Measurements from ENCODE around the gene QRICH2. TPM values are rescaled to one million over a fixed set of nuclear protein-coding genes. Genes with fewer than 3 reads are reported as not detected.

Gene QRICH2
- total RNA-seq, 1 donor from 2014 or later, result 12.3 TPM

DNA sequence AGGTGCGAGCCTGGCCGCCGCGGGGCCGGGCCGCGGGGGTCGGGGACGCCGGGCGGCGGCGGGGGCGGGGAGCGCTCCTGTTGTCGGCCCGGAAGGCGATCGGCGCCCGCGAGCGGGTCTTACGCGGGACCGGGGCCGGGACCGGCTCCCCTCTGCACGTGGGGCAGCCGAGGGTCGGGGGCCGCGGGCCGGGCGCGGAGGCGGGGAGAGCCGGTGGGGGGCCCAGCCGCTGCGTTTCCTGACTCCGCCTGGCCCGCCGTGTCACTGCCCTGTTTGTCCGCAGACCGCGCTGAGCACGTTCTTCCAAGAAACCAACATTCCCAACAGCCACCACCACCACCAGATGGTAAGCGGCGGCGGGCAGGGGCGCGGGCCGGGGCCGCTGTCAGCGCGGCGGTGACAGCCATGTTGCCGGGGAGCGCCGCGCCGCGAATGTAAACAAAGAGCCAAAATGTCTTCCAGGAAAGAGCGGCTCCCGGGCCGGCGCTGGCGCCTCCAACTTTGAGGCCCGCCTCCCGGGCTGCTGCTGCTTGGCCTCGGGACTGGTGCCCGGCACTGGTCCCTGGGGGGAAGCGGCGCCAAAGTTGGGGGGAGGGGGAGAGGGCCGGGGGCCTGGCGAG, 42.3 kb downstream of the QRICH2 start:
- Mint-ChIP-seq H3K4me3 (peak overlapping the region; percentile 87), H3K4me1 (peaks cover 60% of the 10 kb centered on the region), H3K9me3 (no peaks in the 10 kb centered on the region), H3K27ac (ENCODE audit: unreplicated experiment) (no peak overlapping the region), H3K27me3 (ENCODE audit: low read depth) (no peaks in the 10 kb centered on the region), H3K36me3 (ENCODE audit: low read depth) (no peaks in the 10 kb centered on the region)
- TF ChIP-seq, protein P1, sequence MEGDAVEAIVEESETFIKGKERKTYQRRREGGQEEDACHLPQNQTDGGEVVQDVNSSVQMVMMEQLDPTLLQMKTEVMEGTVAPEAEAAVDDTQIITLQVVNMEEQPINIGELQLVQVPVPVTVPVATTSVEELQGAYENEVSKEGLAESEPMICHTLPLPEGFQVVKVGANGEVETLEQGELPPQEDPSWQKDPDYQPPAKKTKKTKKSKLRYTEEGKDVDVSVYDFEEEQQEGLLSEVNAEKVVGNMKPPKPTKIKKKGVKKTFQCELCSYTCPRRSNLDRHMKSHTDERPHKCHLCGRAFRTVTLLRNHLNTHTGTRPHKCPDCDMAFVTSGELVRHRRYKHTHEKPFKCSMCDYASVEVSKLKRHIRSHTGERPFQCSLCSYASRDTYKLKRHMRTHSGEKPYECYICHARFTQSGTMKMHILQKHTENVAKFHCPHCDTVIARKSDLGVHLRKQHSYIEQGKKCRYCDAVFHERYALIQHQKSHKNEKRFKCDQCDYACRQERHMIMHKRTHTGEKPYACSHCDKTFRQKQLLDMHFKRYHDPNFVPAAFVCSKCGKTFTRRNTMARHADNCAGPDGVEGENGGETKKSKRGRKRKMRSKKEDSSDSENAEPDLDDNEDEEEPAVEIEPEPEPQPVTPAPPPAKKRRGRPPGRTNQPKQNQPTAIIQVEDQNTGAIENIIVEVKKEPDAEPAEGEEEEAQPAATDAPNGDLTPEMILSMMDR (conservative IDR thresholded peaks at IDR 0.05), result no peak
- peak; percentile 52 for DNase-seq (ENCODE audit: low read depth, low spot score)

DNA sequence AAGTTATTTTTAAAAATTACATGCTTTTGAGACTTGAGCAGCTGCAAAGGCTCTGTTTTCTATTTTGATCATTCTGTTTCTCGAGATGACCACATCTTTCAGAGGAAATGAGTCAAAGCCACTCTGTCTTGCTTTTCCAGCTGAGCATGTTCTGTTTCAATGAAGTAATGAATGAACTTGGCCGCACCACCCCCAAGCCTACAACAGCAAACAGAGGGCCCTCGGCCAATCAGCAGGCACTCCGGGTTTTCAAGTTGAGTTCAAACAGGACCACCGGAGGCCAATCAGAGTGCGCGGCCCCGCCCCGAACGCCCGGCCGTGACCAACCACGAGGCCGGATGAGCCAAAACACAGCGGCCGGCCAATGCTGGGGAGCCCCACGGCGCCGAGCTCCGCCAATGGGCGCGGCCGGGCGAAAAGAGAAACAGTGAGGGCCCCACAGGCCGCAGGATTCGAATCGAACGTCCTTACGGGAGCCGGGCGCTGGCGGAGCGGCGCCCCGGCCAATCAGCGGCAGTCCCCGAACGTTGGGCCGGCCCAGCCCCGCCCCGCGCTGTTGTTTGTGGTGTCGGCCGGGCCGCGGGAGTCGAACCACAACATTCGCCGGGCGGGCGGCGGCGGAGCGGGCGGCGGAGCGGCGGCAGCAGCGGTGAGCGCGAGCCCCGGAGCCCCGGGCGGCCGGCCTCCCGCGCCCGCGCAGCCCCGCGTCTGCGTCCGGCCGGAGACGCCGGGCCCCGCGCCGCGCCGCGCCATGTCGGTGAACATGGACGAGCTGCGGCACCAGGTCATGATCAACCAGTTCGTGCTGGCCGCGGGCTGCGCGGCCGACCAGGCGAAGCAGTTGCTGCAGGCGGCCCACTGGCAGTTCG, 43.1 kb downstream of the QRICH2 start, which contains the start of gene UBALD2:
UBALD2 (plus strand) TSS at position 594 of the 869 bp plus-strand sequence; CDS start at position 752, 158 bp downstream.
- H3K4me3 Mint-ChIP-seq, result peak within 1 kb of the TSS; percentile 88
- TF ChIP-seq, protein P1 (conservative IDR thresholded peaks at IDR 0.05), result no peak
- peak; percentile 96 for DNase-seq (ENCODE audit: low read depth, low spot score)
- H3K27ac Mint-ChIP-seq (ENCODE audit: unreplicated experiment), result peak within 1 kb of the TSS; percentile 81
- H3K36me3 Mint-ChIP-seq (ENCODE audit: low read depth), result no peaks in the 10 kb centered on the region
- H3K27me3 Mint-ChIP-seq (ENCODE audit: low read depth), result no peaks in the 10 kb centered on the region
- H3K9me3 Mint-ChIP-seq, result no peaks in the 10 kb centered on the region
- H3K4me1 Mint-ChIP-seq, result peaks cover 61% of the 10 kb centered on the region

DNA sequence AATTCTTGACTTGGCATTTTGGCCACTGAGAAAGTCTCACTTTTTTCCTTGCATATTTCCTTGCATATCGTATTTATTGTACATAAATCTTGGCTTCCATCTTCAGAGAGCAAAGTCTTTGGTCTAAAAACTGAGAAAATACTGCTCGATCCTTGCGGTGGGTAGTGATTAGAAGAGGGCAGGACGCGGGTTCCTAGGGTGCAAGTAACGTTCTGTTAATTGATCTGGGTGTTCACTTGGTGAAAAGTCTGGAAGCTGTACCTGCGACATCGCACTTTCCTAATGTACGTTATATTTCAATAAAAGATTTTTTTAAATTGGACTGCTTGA, 43.7 kb downstream of the QRICH2 start:
- no peaks in the 10 kb centered on the region for H3K27me3 Mint-ChIP-seq (ENCODE audit: low read depth)
- peaks cover 63% of the 10 kb centered on the region for H3K4me1 Mint-ChIP-seq
- H3K27ac Mint-ChIP-seq (ENCODE audit: unreplicated experiment), result peak overlapping the region; percentile 60
- H3K36me3 Mint-ChIP-seq (ENCODE audit: low read depth), result no peaks in the 10 kb centered on the region
- TF ChIP-seq, protein P1 (conservative IDR thresholded peaks at IDR 0.05), result no peak
- no peaks in the 10 kb centered on the region for H3K9me3 Mint-ChIP-seq
- no peak for DNase-seq (ENCODE audit: low read depth, low spot score)
- peak overlapping the region; percentile 88 for H3K4me3 Mint-ChIP-seq

DNA sequence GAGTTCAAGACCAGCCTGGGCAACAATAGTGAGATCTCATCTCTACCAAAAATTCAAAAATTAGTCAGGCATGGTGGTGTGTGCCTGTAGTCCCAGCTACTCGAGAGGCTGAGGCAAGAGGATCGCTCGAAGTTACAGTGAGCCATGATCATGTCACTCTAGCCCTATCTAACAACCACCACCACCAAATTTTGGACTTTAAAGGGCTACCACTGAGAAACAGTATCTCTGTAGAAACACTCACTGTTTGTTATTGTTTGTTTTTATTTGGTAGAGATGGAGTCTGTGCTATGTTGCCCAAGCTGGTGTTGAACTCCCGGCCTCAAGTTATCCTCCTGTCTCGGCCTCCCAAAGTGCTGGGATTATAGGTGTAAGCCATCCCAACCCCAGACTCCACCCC, 44.2 kb downstream of the QRICH2 start:
- Mint-ChIP-seq H3K9me3 (no peaks in the 10 kb centered on the region), H3K27me3 (ENCODE audit: low read depth) (no peaks in the 10 kb centered on the region), H3K27ac (ENCODE audit: unreplicated experiment) (no peak overlapping the region), H3K4me1 (peaks cover 61% of the 10 kb centered on the region), H3K4me3 (peak overlapping the region; percentile 28), H3K36me3 (ENCODE audit: low read depth) (no peaks in the 10 kb centered on the region)
- TF ChIP-seq, protein P1 (conservative IDR thresholded peaks at IDR 0.05), result no peak
- no peak for DNase-seq (ENCODE audit: low read depth, low spot score)

DNA sequence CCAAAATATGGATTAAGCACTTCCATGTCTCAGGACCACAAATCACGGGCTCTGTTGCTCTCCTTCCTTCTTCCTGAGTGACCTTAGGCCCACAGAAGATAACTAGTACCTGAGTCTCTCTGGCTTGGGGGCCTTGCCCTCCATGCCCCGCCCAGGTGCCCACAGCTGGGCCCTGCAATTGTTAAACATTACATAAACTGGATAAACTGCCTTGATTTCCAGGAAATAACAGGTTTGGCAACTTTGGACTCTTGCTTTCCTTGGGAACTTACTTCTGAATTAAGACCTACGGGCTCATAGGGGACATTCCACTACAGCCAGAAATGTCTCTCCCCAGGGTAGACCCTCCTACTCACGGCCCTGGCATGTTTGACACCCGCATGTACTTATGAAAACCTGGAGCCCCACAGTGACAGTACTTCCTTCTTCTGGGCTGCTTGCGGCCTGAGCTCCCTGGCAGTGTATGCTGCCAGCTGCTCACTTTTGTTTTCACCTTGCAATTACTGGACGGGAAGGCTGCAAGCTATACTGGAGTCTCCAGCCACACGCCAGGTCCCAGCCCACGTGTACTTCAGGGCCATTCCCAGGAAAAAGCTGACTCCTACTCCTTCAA, 45.2 kb downstream of the QRICH2 start:
- DNase-seq (ENCODE audit: low read depth, low spot score), result no peak
- Mint-ChIP-seq H3K27me3 (ENCODE audit: low read depth) (no peaks in the 10 kb centered on the region), H3K9me3 (no peaks in the 10 kb centered on the region), H3K4me1 (peaks cover 62% of the 10 kb centered on the region), H3K4me3 (peak overlapping the region; percentile 87), H3K36me3 (ENCODE audit: low read depth) (no peaks in the 10 kb centered on the region), H3K27ac (ENCODE audit: unreplicated experiment) (peak overlapping the region; percentile 96)
- TF ChIP-seq, protein P1 (conservative IDR thresholded peaks at IDR 0.05), result no peak
